GM10266 (cell line): ENCODE data around the gene RTP2.

Experiments
- DNase-seq: peaks from one replicate; pipeline ENCODE4 v3.0.0; 2012; ENCODE audit errors: extremely low spot score
- CTCF ChIP-seq: IDR thresholded peaks from 2 replicates; pipeline ENCODE4 v1.5.1; 2012; ENCODE audit warnings: mild to moderate bottlenecking, low read depth; ENCODE audit not compliant: control insufficient read depth, insufficient read depth; ENCODE audit errors: missing control alignments

The RTP2 gene

GRCh38 chr3:187722206-187722612, 19.9 kb upstream of the RTP2 start:
- no peak for DNase-seq
- TF ChIP-seq CTCF = no peak

GRCh38 chr3:187721055-187721454, 18.7 kb upstream of the RTP2 start:
- TF ChIP-seq CTCF = no peak
- DNase-seq = no peak

GRCh38 chr3:187720337-187720670, 17.9 kb upstream of the RTP2 start:
- TF ChIP-seq CTCF = no peak
- no peak for DNase-seq

- DNase-seq = no peak
- no peak for TF ChIP-seq CTCF
These were observed 17.4 kb upstream of the RTP2 start for GRCh38 chr3:187719628-187720336.

GRCh38 chr3:187718802-187719201, 16.4 kb upstream of the RTP2 start:
- DNase-seq = no peak
- TF ChIP-seq CTCF = no peak

- no peak for DNase-seq
- no peak for TF ChIP-seq CTCF
These were observed 15.2 kb upstream of the RTP2 start for GRCh38 chr3:187717572-187717971.

GRCh38 chr3:187714404-187714979, 12.1 kb upstream of the RTP2 start:
- peak; percentile 85 for DNase-seq
- peak; percentile 96 for TF ChIP-seq CTCF
